HepG2 (cell line): ENCODE data around the gene DDX43. TPM values are rescaled to one million over a fixed set of nuclear protein-coding genes. Genes with fewer than 3 reads are reported as not detected.

Experiments used
- ATAC-seq: fragments of 200-7000 bp; cut with Tn5 transposase; 3 replicates; pipeline ENCODE4 v1.9.1; 2020; ENCODE audit warnings: mild to moderate bottlenecking, moderate library complexity
- BruUV-seq: library from RNA; stranded (reverse); fragments of 400-500 nt; replicated peaks from 2 replicates; lab custom pipeline; 2021; lab: Mats Ljungman, UMichigan
- CTCF ChIA-PET: fragments of 300-600 bp; formaldehyde crosslinking; extraction: SDS; loops from one replicate; lab custom pipeline; 2021; ENCODE audit warnings: low total read pairs, inconsistent platforms, low intra/inter-chr PET ratio; lab: Yijun Ruan, JAX
- POLR2A ChIA-PET: fragments of 350-600 bp; sonication (Branson Sonifier 250); formaldehyde crosslinking; loops from one replicate; lab custom pipeline; 2020; ENCODE audit warnings: antibody characterized with exemption, inconsistent platforms; lab: Yijun Ruan, JAX
- DNase-seq: peaks from one replicate; pipeline ENCODE4 v3.0.0-alpha.2; 2015; ENCODE audit warnings: low spot score
- FAIRE-seq: peaks from 3 replicates; lab custom pipeline; 2011; peaks lifted over from hg19 to GRCh38; lab: Jason Lieb, UNC
- H2AFZ ChIP-seq: one replicate; pipeline ENCODE4 v1.6.1; 2011; ENCODE audit warnings: low read length, inconsistent platforms
- H3K27ac ChIP-seq: fragments of 300-600 bp; 3 replicates; pipeline ENCODE4 v1.8.0; 2011; ENCODE audit warnings: mixed run types, mild to moderate bottlenecking, mixed read lengths, low read length, inconsistent platforms; ENCODE audit not compliant: insufficient read depth; ENCODE audit errors: extremely low read length
- H3K27me3 ChIP-seq, 2 experiments: fragments of 200-600 bp in 1 of 2; 2 replicates in 1 of 2; 3 replicates in 1 of 2; pipeline versions ENCODE4 v1.6.0 to v1.8.0; 2011; ENCODE audit warnings: low read length in 2 of 2, mild to moderate bottlenecking in 2 of 2, moderate library complexity in 2 of 2, inconsistent platforms in 1 of 2; ENCODE audit not compliant: insufficient read depth in 2 of 2, control insufficient read depth in 1 of 2
- H3K36me3 ChIP-seq, 2 experiments: fragments of 200-600 bp in 1 of 2; replicated peaks in 1 of 2; 2 replicates in 1 of 2; 3 replicates in 1 of 2; pipeline versions ENCODE4 v1.5.1 to v1.8.0; 2011; ENCODE audit warnings: low read length in 2 of 2, inconsistent platforms in 1 of 2; ENCODE audit not compliant: insufficient read depth in 2 of 2, control insufficient read depth in 1 of 2
- H3K4me1 ChIP-seq: 2 replicates; pipeline ENCODE4 v1.5.1; 2012; ENCODE audit warnings: low read length, inconsistent platforms; ENCODE audit not compliant: insufficient read depth
- H3K4me2 ChIP-seq: 2 replicates; pipeline ENCODE4 v1.6.0; 2011; ENCODE audit warnings: low read depth, low read length, inconsistent platforms
- H3K4me3 ChIP-seq, 3 experiments: fragments of 200-600 bp in 1 of 3; sonication (generic), shearing (Covaris generic) in 1 of 3; replicated peaks in 1 of 3; 2 replicates each; pipeline ENCODE4 v1.5.1; 2011 to 2016; ENCODE audit warnings: low read length in 3 of 3, inconsistent platforms in 2 of 3, low read depth in 2 of 3, mild to moderate bottlenecking in 2 of 3, control low read depth in 1 of 3, mixed read lengths in 1 of 3; ENCODE audit not compliant: insufficient read depth in 1 of 3
- H3K79me2 ChIP-seq: one replicate; pipeline ENCODE4 v1.6.1; 2011; ENCODE audit warnings: low read length, inconsistent platforms; ENCODE audit not compliant: insufficient read depth
- H3K9ac ChIP-seq: 2 replicates; pipeline ENCODE4 v1.6.0; 2011; ENCODE audit warnings: mild to moderate bottlenecking, low read depth, low read length, inconsistent platforms; ENCODE audit not compliant: insufficient read depth
- H3K9me3 ChIP-seq: 2 replicates; pipeline ENCODE4 v1.5.1; 2012; ENCODE audit warnings: mild to moderate bottlenecking, low read length
- H4K20me1 ChIP-seq: 2 replicates; pipeline ENCODE4 v1.6.0; 2011; ENCODE audit warnings: inconsistent platforms, mild to moderate bottlenecking, low read length, moderate library complexity; ENCODE audit not compliant: insufficient read depth
- AGO1 ChIP-seq: fragments of 200-400 bp; formaldehyde crosslinking; IDR thresholded peaks from 2 replicates; pipeline ENCODE4 v1.6.1; 2017; ENCODE audit warnings: mild to moderate bottlenecking, low read depth, low read length, moderate library complexity; ENCODE audit not compliant: poor library complexity, severe bottlenecking
- ARID2 ChIP-seq: sonication (generic); formaldehyde crosslinking; IDR thresholded peaks from 2 replicates; pipeline ENCODE4 v1.8.1; 2022; ENCODE audit warnings: mild to moderate bottlenecking, missing genetic modification reagents, borderline replicate concordance
- CHD2 ChIP-seq: IDR thresholded peaks from 2 replicates; pipeline ENCODE4 v1.6.1; 2011; ENCODE audit warnings: low read depth, low read length, improper control_type of control experiment
- DR1 ChIP-seq: sonication (generic); formaldehyde crosslinking; IDR thresholded peaks from 2 replicates; pipeline ENCODE4 v1.8.0; 2021; ENCODE audit warnings: mild to moderate bottlenecking, missing genetic modification reagents, inconsistent platforms
- IKZF5 ChIP-seq: IDR thresholded peaks from 2 replicates; pipeline ENCODE4 v1.6.1; 2018; ENCODE audit warnings: missing genetic modification reagents, mild to moderate bottlenecking, missing compliant biosample characterization
- RARG ChIP-seq: sonication (generic); formaldehyde crosslinking; IDR thresholded peaks from 2 replicates; pipeline ENCODE4 v1.4.0; 2020; ENCODE audit warnings: low read depth, mild to moderate bottlenecking, missing genetic modification reagents
- RFX3 ChIP-seq: IDR thresholded peaks from 2 replicates; pipeline ENCODE4 v1.6.1; 2016; ENCODE audit warnings: missing biosample characterization, missing genetic modification reagents
- TMF1 ChIP-seq: sonication (generic); formaldehyde crosslinking; IDR thresholded peaks from 2 replicates; pipeline ENCODE4 v1.8.1; 2022; ENCODE audit warnings: low read depth, missing genetic modification reagents
- ZNF589 ChIP-seq: sonication (generic); formaldehyde crosslinking; conservative IDR thresholded peaks from 2 replicates; pipeline ENCODE4 v1.8.0; 2022; ENCODE audit warnings: mild to moderate bottlenecking, moderate library complexity, missing genetic modification reagents
- ZSCAN25 ChIP-seq: sonication (generic); formaldehyde crosslinking; IDR thresholded peaks from 2 replicates; pipeline ENCODE4 v1.8.0; 2022; ENCODE audit warnings: mild to moderate bottlenecking, missing genetic modification reagents
- WGBS: methylation state at CpG from one replicate; pipeline ENCODE4 v1.1.6; 2017; ENCODE audit warnings: low lambda C conversion rate; 5-methylcytosine and 5-hydroxymethylcytosine counted together
- in situ Hi-C: cut with HindIII; loops from 2 replicates; pipeline ENCODE4 v1.10.0; 2017; ENCODE audit warnings: low pct_unique_long_range_greater_than_20kb; ENCODE audit not compliant: extremely low pct_ligation_motif_present
- intact Hi-C: fragments of 100-400 bp; cut with micrococcal nuclease; formaldehyde crosslinking; loops from one replicate; pipeline ENCODE4 v1.10.0; 2022; ENCODE audit not compliant: unreplicated experiment
- polyA plus RNA-seq, 8 experiments: library from polyadenylated mRNA; depleted of rRNA in 3 of 8; stranded (reverse) in 7 of 8; unstranded in 1 of 8; fragments of >200 nt; fragmentation: Illumina TruSeq in 4 of 8; extraction: Trizol in 4 of 8; gene quantifications; 2 replicates each; pipeline versions ENCODE4 v1.2.1 to v1.2.3, GENCODE V29; 2011 to 2016; ENCODE audit warnings: low read depth in 4 of 8, missing spikeins in 1 of 8, mixed read lengths in 1 of 8; ENCODE audit not compliant: insufficient read depth in 1 of 8
- total RNA-seq, 5 experiments: library from RNA; depleted of rRNA; stranded (reverse); fragments of >200 nt; fragmentation: Illumina TruSeq; extraction: Trizol; gene quantifications; 2 replicates each; pipeline ENCODE4 v1.2.3, GENCODE V29; 2016; ENCODE audit warnings: low read depth in 1 of 5
- TF ChIP-seq, protein P1 (sequence below): sonication (generic); formaldehyde crosslinking; IDR thresholded peaks from 2 replicates; pipeline ENCODE4 v1.5.1; 2020; ENCODE audit warnings: mild to moderate bottlenecking, missing genetic modification reagents, borderline replicate concordance
- TF ChIP-seq, protein P2 (sequence below): sonication (generic); formaldehyde crosslinking; IDR thresholded peaks from 2 replicates; pipeline ENCODE4 v1.8.1; 2023; ENCODE audit warnings: mild to moderate bottlenecking, missing genetic modification reagents, borderline replicate concordance
- TF ChIP-seq, protein P3 (sequence below): sonication (generic); formaldehyde crosslinking; IDR thresholded peaks from 2 replicates; pipeline ENCODE4 v1.4.0; 2020; ENCODE audit warnings: missing genetic modification reagents

DDX43 gene
- total and polyA plus RNA-seq, 2 of the 13 experiments (the other 11 are each of a cell fraction or from before 2014, with no cell fraction given) = not detected

DNA sequence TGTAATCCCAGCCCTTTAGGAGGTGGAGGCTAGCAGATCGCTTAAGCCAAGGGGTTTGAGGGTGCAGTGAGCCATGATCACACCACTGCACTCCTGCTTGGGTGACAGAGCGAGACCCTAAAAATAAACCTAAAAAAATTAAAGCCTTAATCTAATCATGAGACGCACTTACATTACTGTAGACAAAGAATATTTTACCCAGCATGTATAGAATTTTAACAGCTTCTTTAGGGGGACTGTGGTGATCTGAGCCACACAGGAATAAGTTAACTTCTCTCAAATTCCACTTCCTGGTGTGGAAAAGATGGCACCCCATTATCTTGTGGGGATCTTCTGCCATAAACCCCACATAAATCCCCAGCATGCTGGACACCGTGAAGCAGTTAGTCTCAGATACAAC lies 22.6 kb upstream of the DDX43 start:
- H2AFZ ChIP-seq = no peak overlapping the region
- no peak overlapping the region for H3K4me3 ChIP-seq
- H3K36me3 ChIP-seq = no peaks in the 10 kb centered on the region
- no peaks in the 10 kb centered on the region for H3K79me2 ChIP-seq
- intact Hi-C loops = no loop called here
- 0 out of 2 replicates have a peak, but pooled peaks cover 8% of the 10 kb centered on the region for H3K9me3 ChIP-seq
- TF ChIP-seq TMF1 (CRISPR knock-in tag) = no peak
- TF ChIP-seq IKZF5 (CRISPR knock-in tag) = no peak
- no peak for TF ChIP-seq RFX3 (CRISPR knock-in tag)
- TF ChIP-seq, protein P1, sequence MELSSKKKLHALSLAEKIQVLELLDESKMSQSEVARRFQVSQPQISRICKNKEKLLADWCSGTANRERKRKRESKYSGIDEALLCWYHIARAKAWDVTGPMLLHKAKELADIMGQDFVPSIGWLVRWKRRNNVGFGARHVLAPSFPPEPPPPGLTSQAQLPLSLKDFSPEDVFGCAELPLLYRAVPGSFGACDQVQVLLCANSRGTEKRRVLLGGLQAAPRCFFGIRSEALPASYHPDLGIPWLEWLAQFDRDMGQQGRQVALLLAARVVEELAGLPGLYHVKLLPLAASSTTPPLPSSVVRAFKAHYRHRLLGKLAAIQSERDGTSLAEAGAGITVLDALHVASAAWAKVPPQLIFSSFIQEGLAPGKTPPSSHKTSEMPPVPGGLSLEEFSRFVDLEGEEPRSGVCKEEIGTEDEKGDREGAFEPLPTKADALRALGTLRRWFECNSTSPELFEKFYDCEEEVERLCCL (CRISPR knock-in tag) = no peak
- no peak for TF ChIP-seq RARG (CRISPR knock-in tag)
- TF ChIP-seq ZSCAN25 = no peak
- TF ChIP-seq, protein P2, sequence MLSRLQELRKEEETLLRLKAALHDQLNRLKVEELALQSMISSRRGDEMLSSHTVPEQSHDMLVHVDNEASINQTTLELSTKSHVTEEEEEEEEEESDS (CRISPR knock-in tag) = no peak
- no peak for TF ChIP-seq AGO1
- TF ChIP-seq, protein P3, sequence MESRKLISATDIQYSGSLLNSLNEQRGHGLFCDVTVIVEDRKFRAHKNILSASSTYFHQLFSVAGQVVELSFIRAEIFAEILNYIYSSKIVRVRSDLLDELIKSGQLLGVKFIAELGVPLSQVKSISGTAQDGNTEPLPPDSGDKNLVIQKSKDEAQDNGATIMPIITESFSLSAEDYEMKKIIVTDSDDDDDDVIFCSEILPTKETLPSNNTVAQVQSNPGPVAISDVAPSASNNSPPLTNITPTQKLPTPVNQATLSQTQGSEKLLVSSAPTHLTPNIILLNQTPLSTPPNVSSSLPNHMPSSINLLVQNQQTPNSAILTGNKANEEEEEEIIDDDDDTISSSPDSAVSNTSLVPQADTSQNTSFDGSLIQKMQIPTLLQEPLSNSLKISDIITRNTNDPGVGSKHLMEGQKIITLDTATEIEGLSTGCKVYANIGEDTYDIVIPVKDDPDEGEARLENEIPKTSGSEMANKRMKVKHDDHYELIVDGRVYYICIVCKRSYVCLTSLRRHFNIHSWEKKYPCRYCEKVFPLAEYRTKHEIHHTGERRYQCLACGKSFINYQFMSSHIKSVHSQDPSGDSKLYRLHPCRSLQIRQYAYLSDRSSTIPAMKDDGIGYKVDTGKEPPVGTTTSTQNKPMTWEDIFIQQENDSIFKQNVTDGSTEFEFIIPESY (CRISPR knock-in tag) = no peak
- TF ChIP-seq CHD2 = no peak
- TF ChIP-seq ZNF589 (CRISPR knock-in tag) = no peak
- no peak for TF ChIP-seq DR1 (CRISPR knock-in tag)
- TF ChIP-seq ARID2 = no peak
- TF ChIP-seq, all 625 proteins: peak for 0
- POLR2A ChIA-PET = no interaction called here
- in situ Hi-C loops = no loop called here
- FAIRE-seq (no peak), DNase-seq (no peak), ATAC-seq (no peak)
- Histone ChIP-seq H4K20me1 (no peaks in the 10 kb centered on the region), H3K27me3 (peaks cover 0 to 8% of the 10 kb centered on the region in 2 experiments; a peak in 3 of 5 replicates), H3K4me1 (peaks cover 6% of the 10 kb centered on the region), H3K4me2 (no peak overlapping the region), H3K9ac (no peak overlapping the region), H3K27ac (no peak overlapping the region)
- no TSS peak for BruUV-seq
- WGBS = 56% methylated on average over 4 of the region's 4 CpGs
- CTCF ChIA-PET = no interaction called here
